GM23338 (cell line): ENCODE data around the gene CD1C.
"Not testable (repeated sequence)": the region's sequence is repeated elsewhere in the genome, so short reads cannot be mapped to it uniquely, and the experiment has no call there.

Source experiments
- CTCF ChIP-seq, 2 experiments: fragments of 200-600 bp in 1 of 2; sonication (generic) in 1 of 2; conservative IDR thresholded peaks; 2 replicates each; pipeline versions ENCODE4 v1.5.1 to v1.6.1; 2016 to 2017; ENCODE audit warnings: antibody characterized with exemption in 2 of 2, low read depth in 2 of 2, mild to moderate bottlenecking in 2 of 2, moderate library complexity in 1 of 2
- ETS1 ChIP-seq: IDR thresholded peaks from 2 replicates; pipeline ENCODE4 v1.6.1; 2016; ENCODE audit warnings: antibody characterized with exemption
- EZH2 ChIP-seq: fragments of 200-600 bp; sonication (generic); IDR thresholded peaks from one replicate; pipeline ENCODE4 v1.8.0; 2017; ENCODE audit warnings: antibody characterized with exemption, mild to moderate bottlenecking, low read depth; ENCODE audit not compliant: unreplicated experiment
- POLR2AphosphoS5 ChIP-seq: IDR thresholded peaks from 2 replicates; pipeline ENCODE4 v1.6.1; 2016; ENCODE audit warnings: antibody characterized with exemption, low read depth
- REST ChIP-seq: IDR thresholded peaks from one replicate; pipeline ENCODE4 v1.6.1; 2018; ENCODE audit warnings: antibody characterized with exemption; ENCODE audit not compliant: unreplicated experiment
- ZNF331 ChIP-seq: fragments of 250-450 bp; sonication (Bioruptor Pico); IDR thresholded peaks from 2 replicates; pipeline ENCODE4 v1.5.0; 2020; ENCODE audit warnings: low read depth, mild to moderate bottlenecking, moderate library complexity

- TF ChIP-seq POLR2AphosphoS5; EZH2; CTCF (conservative IDR thresholded peaks at IDR 0.05; ENCODE audit: low read depth in 2 of 2); ZNF331 (CRISPR knock-in tag); REST; ETS1: not testable (repeated sequence)
Measured at GRCh38 chr1:158336413-158336812, 46.7 kb downstream of the CD1C start.
